Measurements from ENCODE around the gene SNAP25.

SNAP25 gene

GRCh38 chr20:10336959-10337729 lies 118.5 kb downstream of the SNAP25 start:
- no peak for DNase-seq

GRCh38 chr20:10338426-10339180 lies 120.0 kb downstream of the SNAP25 start:
- DNase-seq: no peak

GRCh38 chr20:10339609-10340008 lies 121.0 kb downstream of the SNAP25 start:
- DNase-seq: no peak

- DNase-seq: no peak
These were observed 123.5 kb downstream of the SNAP25 start for GRCh38 chr20:10342152-10342551.

- DNase-seq: no peak
These were observed 126.3 kb downstream of the SNAP25 start for GRCh38 chr20:10344953-10345352.

- no peak for DNase-seq
These were observed 128.7 kb downstream of the SNAP25 start for GRCh38 chr20:10347086-10347880.

GRCh38 chr20:10349118-10349517 lies 130.5 kb downstream of the SNAP25 start:
- DNase-seq: no peak

- DNase-seq: no peak
These were observed 131.7 kb downstream of the SNAP25 start for GRCh38 chr20:10350188-10350842.

- no peak for DNase-seq
These were observed 134.5 kb downstream of the SNAP25 start for GRCh38 chr20:10352934-10353824.

GRCh38 chr20:10356628-10357027 lies 138.0 kb downstream of the SNAP25 start:
- no peak for DNase-seq

All from suppressor macrophage treated with lipopolysaccharide for 1 hour (primary cell).